Measurements from ENCODE around the gene USP17L21. TPM values are rescaled to one million over a fixed set of nuclear protein-coding genes. Genes with fewer than 3 reads are reported as not detected.

USP17L21 gene
- total RNA-seq (2022; extraction: Qiagen RNA extraction) = not detected in 5 replicates

DNA sequence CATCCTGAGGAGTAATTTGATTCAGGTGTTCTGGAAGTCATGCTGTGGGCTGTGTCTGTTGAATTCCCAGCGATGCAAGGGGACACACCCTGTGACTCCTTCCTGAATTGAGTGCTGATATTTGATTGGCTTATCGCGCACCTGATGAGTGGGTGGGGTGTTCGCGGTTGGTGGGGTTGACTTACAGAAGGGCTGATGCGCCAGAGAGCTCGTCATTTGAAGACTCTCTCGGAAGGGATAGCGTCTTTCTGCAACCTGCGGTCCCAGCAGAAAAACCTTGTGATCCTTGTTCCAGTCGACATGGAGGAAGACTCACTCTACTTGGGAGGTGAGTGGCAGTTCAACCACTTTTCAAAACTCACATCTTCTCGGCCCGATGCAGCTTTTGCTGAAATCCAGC lies at the start of gene USP17L21:
TSS of gene USP17L21 (plus strand) at position 301 of the 400 bp plus-strand sequence. CDS start at position 301, 0 bp downstream.

GRCh38 chr4:9215105-9215504 lies 47.6 kb upstream of the USP17L21 start, which contains the start of gene USP17L11:
TSS of gene USP17L11 (plus strand) at chr4:9215405. CDS start at chr4:9215405, 0 bp downstream.

GRCh38 chr4:9219852-9220251 lies 42.8 kb upstream of the USP17L21 start, which contains the start of gene USP17L12:
TSS of gene USP17L12 (plus strand) at chr4:9220152. CDS start at chr4:9220152, 0 bp downstream.

DNA sequence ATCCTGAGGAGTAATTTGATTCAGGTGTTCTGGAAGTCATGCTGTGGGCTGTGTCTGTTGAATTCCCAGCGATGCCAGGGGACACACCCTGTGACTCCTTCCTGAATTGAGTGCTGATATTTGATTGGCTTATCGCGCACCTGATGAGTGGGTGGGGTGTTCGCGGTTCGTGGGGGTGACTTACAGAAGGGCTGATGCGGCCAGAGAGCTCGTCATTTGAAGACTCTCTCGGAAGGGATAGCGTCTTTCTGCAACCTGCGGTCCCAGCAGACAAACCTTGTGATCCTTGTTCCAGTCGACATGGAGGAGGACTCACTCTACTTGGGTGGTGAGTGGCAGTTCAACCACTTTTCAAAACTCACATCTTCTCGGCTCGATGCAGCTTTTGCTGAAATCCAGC lies 38.1 kb upstream of the USP17L21 start, which contains the start of gene USP17L13:
TSS of gene USP17L13 (plus strand) at position 301 of the 400 bp plus-strand sequence. CDS start at position 301, 0 bp downstream.

DNA sequence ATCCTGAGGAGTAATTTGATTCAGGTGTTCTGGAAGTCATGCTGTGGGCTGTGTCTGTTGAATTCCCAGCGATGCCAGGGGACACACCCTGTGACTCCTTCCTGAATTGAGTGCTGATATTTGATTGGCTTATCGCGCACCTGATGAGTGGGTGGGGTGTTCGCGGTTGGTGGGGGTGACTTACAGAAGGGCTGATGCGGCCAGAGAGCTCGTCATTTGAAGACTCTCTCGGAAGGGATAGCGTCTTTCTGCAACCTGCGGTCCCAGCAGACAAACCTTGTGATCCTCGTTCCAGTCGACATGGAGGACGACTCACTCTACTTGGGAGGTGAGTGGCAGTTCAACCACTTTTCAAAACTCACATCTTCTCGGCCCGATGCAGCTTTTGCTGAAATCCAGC lies 28.6 kb upstream of the USP17L21 start, which contains the start of gene USP17L15:
TSS of gene USP17L15 (plus strand) at position 301 of the 400 bp plus-strand sequence. CDS start at position 301, 0 bp downstream.

DNA sequence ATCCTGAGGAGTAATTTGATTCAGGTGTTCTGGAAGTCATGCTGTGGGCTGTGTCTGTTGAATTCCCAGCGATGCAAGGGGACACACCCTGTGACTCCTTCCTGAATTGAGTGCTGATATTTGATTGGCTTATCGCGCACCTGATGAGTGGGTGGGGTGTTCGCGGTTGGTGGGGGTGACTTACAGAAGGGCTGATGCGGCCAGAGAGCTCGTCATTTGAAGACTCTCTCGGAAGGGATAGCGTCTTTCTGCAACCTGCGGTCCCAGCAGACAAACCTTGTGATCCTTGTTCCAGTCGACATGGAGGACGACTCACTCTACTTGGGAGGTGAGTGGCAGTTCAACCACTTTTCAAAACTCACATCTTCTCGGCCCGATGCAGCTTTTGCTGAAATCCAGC lies 19.1 kb upstream of the USP17L21 start, which contains the start of gene USP17L17:
TSS of gene USP17L17 (plus strand) at position 301 of the 400 bp plus-strand sequence. CDS start at position 301, 0 bp downstream.

DNA sequence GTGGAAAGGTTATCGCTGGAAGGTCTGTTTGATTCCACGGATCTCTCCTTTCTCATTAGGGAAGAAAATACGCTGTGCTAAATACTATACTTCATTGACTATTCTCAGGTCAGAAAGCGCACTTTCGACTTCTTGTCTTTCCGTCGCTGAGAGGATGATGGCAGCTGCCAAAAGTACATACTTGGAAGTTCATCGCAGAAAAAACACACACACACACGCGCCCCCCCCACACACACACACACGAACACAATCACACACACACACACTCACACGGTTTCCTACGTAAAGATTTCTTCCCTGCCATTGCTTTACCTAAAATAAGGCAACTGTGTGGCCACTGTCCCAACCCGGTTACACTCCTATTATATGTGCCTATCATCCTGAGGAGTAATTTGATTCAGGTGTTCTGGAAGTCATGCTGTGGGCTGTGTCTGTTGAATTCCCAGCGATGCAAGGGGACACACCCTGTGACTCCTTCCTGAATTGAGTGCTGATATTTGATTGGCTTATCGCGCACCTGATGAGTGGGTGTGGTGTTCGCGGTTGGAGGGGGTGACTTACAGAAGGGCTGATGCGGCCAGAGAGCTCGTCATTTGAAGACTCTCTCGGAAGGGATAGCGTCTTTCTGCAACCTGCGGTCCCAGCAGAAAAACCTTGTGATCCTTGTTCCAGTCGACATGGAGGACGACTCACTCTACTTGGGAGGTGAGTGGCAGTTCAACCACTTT lies 14.6 kb upstream of the USP17L21 start, which contains the start of gene USP17L18:
TSS of gene USP17L18 (plus strand) at position 678 of the 728 bp plus-strand sequence. CDS start at position 678, 0 bp downstream.

GRCh38 chr4:9253078-9253477 lies 9.6 kb upstream of the USP17L21 start, which contains the start of gene USP17L19:
TSS of gene USP17L19 (plus strand) at chr4:9253378. CDS start at chr4:9253378, 0 bp downstream.

GRCh38 chr4:9257824-9258223 lies 4.8 kb upstream of the USP17L21 start, which contains the start of gene USP17L20:
TSS of gene USP17L20 (plus strand) at chr4:9258124. CDS start at chr4:9258124, 0 bp downstream.

GRCh38 chr4:9267319-9267718 lies 4.6 kb downstream of the USP17L21 start, which contains the start of gene USP17L22:
TSS of gene USP17L22 (plus strand) at chr4:9267619. CDS start at chr4:9267619, 0 bp downstream.

Other genes starting within 250 kb of the USP17L21 start
- not detected in 5 replicates for gene FAM90A26, start 92.5 kb upstream of the USP17L21 start, total RNA-seq (2022; extraction: Qiagen RNA extraction)
- gene USP17L10, start 52.2 kb upstream of the USP17L21 start, total RNA-seq (2022; extraction: Qiagen RNA extraction) = not detected in 5 replicates
- not detected in 5 replicates for gene USP17L11, start 47.5 kb upstream of the USP17L21 start, total RNA-seq (2022; extraction: Qiagen RNA extraction)
- not detected in 5 replicates for gene USP17L12, start 42.7 kb upstream of the USP17L21 start, total RNA-seq (2022; extraction: Qiagen RNA extraction)
- not detected in 5 replicates for gene USP17L13, start 38.0 kb upstream of the USP17L21 start, total RNA-seq (2022; extraction: Qiagen RNA extraction)
- not detected in 5 replicates for gene USP17L15, start 28.5 kb upstream of the USP17L21 start, total RNA-seq (2022; extraction: Qiagen RNA extraction)
- gene USP17L17, start 19.0 kb upstream of the USP17L21 start, total RNA-seq (2022; extraction: Qiagen RNA extraction) = not detected in 5 replicates
- gene USP17L18, start 14.2 kb upstream of the USP17L21 start, total RNA-seq (2022; extraction: Qiagen RNA extraction) = not detected in 5 replicates
- not detected in 5 replicates for gene USP17L19, start 9.5 kb upstream of the USP17L21 start, total RNA-seq (2022; extraction: Qiagen RNA extraction)
- not detected in 5 replicates for gene USP17L20, start 4.7 kb upstream of the USP17L21 start, total RNA-seq (2022; extraction: Qiagen RNA extraction)
- not detected in 5 replicates for gene USP17L22, start 4.7 kb downstream of the USP17L21 start, total RNA-seq (2022; extraction: Qiagen RNA extraction)
- not detected in 5 replicates for gene USP17L24, start 62.3 kb downstream of the USP17L21 start, total RNA-seq (2022; extraction: Qiagen RNA extraction)
- gene USP17L25, start 67.0 kb downstream of the USP17L21 start, total RNA-seq (2022; extraction: Qiagen RNA extraction) = not detected in 5 replicates
- gene USP17L26, start 71.8 kb downstream of the USP17L21 start, total RNA-seq (2022; extraction: Qiagen RNA extraction) = not detected in 5 replicates
- not detected in 5 replicates for gene USP17L5, start 76.5 kb downstream of the USP17L21 start, total RNA-seq (2022; extraction: Qiagen RNA extraction)
- not detected in 5 replicates for gene USP17L27, start 81.3 kb downstream of the USP17L21 start, total RNA-seq (2022; extraction: Qiagen RNA extraction)
- gene USP17L28, start 86.0 kb downstream of the USP17L21 start, total RNA-seq (2022; extraction: Qiagen RNA extraction) = not detected in 5 replicates
- gene USP17L29, start 90.8 kb downstream of the USP17L21 start, total RNA-seq (2022; extraction: Qiagen RNA extraction) = not detected in 5 replicates
- not detected in 5 replicates for gene USP17L30, start 100.3 kb downstream of the USP17L21 start, total RNA-seq (2022; extraction: Qiagen RNA extraction)
- gene DEFB131A, start 181.5 kb downstream of the USP17L21 start, total RNA-seq (2022; extraction: Qiagen RNA extraction) = not detected in 5 replicates

Data from A549 treated with Hydrocortisone at 1 μM for 4 hours (cell line).